Measurements from ENCODE around the gene ITGB8. TPM values are rescaled to one million over a fixed set of nuclear protein-coding genes. Genes with fewer than 3 reads are reported as not detected.

ITGB8 gene
- total and polyA plus RNA-seq, 2 of the 4 experiments (the other 2 are of a cell fraction): 2.6 to 10.2 TPM

- DNase-seq (peak; percentile 45), ATAC-seq (ENCODE audit: low read depth) (peak; percentile 83)
- no peaks in the 10 kb centered on the region for H3K27me3 ChIP-seq (ENCODE audit: control insufficient read depth, insufficient read depth, low read length)
- 98% methylated on average over 5 of the region's 6 CpGs; no CpG with 5 or more reads in 1 of the 2 experiments for WGBS, 2 experiments (ENCODE audit: extremely low coverage in 2 of 2, insufficient read length in 1 of 2)
- H4K91ac ChIP-seq (ENCODE audit: insufficient read depth, low read depth, low read length): no peak overlapping the region
- no peak overlapping the region for H2AFZ ChIP-seq (replicated peaks; ENCODE audit: low read length, poor library complexity)
- no peaks in the 10 kb centered on the region for H3K79me1 ChIP-seq (ENCODE audit: low read depth in 1 of 2, low read length in 2 of 2)
- H2BK20ac ChIP-seq (ENCODE audit: low read depth, low read length): peak overlapping the region; percentile 9; the same call in 1 of the 2 replicates
- H3K4me1 ChIP-seq (ENCODE audit: control insufficient read depth, insufficient read depth, low read length): peaks cover 2% of the 10 kb centered on the region; the same call in 1 of the 2 replicates
- peak overlapping the region; percentile 76; the same call in 1 of the 2 replicates for H3K27ac ChIP-seq (ENCODE audit: insufficient read depth, low read length)
- no peak overlapping the region for H2AK9ac ChIP-seq (replicated peaks; ENCODE audit: low read depth, low read length, poor library complexity)
- peak overlapping the region; percentile 79 for H4K5ac ChIP-seq (ENCODE audit: low read depth, low read length)
- no peak overlapping the region for H2AK5ac ChIP-seq (ENCODE audit: low read depth, low read length)
- H3K18ac ChIP-seq (ENCODE audit: low read depth, low read length): peak overlapping the region; percentile 93
- H3K36me3 ChIP-seq (ENCODE audit: control insufficient read depth, insufficient read depth, low read length): no peaks in the 10 kb centered on the region
- 0 out of 2 replicates have a peak overlapping the region, but pooled peaks have one; percentile 43 for H3K14ac ChIP-seq (replicated peaks; ENCODE audit: low read depth, low read length)
- in situ Hi-C loops (cut with MboI; ENCODE audit: low sequenced_read_pairs): loop anchor here (25.0 kb wide), 1 partner anchor 537 kb away; the partner anchor contains the start of gene TMEM196
- dilution Hi-C loops (cut with HindIII; ENCODE audit: low sequenced_read_pairs, unreplicated experiment): no loop called here
- peak overlapping the region; percentile 72; the same call in 1 of the 2 replicates for H2BK120ac ChIP-seq (ENCODE audit: low read depth, low read length)
- H4K20me1 ChIP-seq (ENCODE audit: insufficient read depth, low read length): no peaks in the 10 kb centered on the region
- peak overlapping the region; percentile 49; the same call in 1 of the 3 replicates for H2BK15ac ChIP-seq (ENCODE audit: low read depth, low read length)
- ChIA-PET CTCF (interaction anchor here (1.3 to 1.5 kb wide), 2 partner anchors 11 to 12 kb away, joined by 3 to 7 read pairs; no protein-coding TSS in a partner anchor), POLR2A (ENCODE audit: unreplicated experiment) (no interaction called here)
- peak overlapping the region; percentile 21 for H2BK5ac ChIP-seq (ENCODE audit: low read depth, low read length, poor library complexity, severe bottlenecking)
- H3K56ac ChIP-seq (ENCODE audit: extremely low read depth, insufficient read depth, low read length): no peak overlapping the region
- H3K9me3 ChIP-seq (ENCODE audit: control insufficient read depth, insufficient read depth, low read length): no peaks in the 10 kb centered on the region
- H3K9ac ChIP-seq (ENCODE audit: low read depth, low read length): peak overlapping the region; percentile 36; the same call in 1 of the 2 replicates
- H3K4me2 ChIP-seq (ENCODE audit: low read depth, low read length): peak overlapping the region; percentile 91
- no peaks in the 10 kb centered on the region for H3K9me1 ChIP-seq (ENCODE audit: insufficient read depth, low read length)
- no peak overlapping the region; the same call in 1 of the 2 replicates for H3K23ac ChIP-seq (ENCODE audit: low read depth, low read length)
- BruUV-seq (replicated peaks): no TSS peak
- H4K8ac ChIP-seq (ENCODE audit: low read depth in 2 of 2, low read length in 2 of 2): peak overlapping the region in 1 of 2 experiments; percentile 80; a peak in 2 of 4 replicates
- H3K4ac ChIP-seq (ENCODE audit: low read depth, low read length): 0 out of 2 replicates have a peak overlapping the region, but pooled peaks have one; percentile 19
- no peak overlapping the region for H3K4me3 ChIP-seq (ENCODE audit: insufficient read depth, low read depth, low read length)
- intact Hi-C loops (cut with micrococcal nuclease): loop anchor here (2.0 kb wide), 1 partner anchor 13 kb away; no protein-coding TSS in a partner anchor
- TF ChIP-seq POLR2A (IDR thresholded peaks at IDR 0.05; ENCODE audit: low read depth, low read length): no peak
- TF ChIP-seq SMC3 (IDR thresholded peaks at IDR 0.05; ENCODE audit: low read depth, low read length): no peak
- TF ChIP-seq CEBPB (IDR thresholded peaks at IDR 0.05; ENCODE audit: low read depth, low read length): no peak
- no peak for TF ChIP-seq RCOR1 (IDR thresholded peaks at IDR 0.05; ENCODE audit: insufficient replicate concordance, low read length)
- no peak for TF ChIP-seq MXI1 (IDR thresholded peaks at IDR 0.05; ENCODE audit: borderline replicate concordance, low read depth, low read length)
- no peak for TF ChIP-seq RAD21 (IDR thresholded peaks at IDR 0.05; ENCODE audit: low read length)
- no peak for TF ChIP-seq RFX5 (IDR thresholded peaks at IDR 0.05; ENCODE audit: low read depth, low read length)
- TF ChIP-seq, protein P1, sequence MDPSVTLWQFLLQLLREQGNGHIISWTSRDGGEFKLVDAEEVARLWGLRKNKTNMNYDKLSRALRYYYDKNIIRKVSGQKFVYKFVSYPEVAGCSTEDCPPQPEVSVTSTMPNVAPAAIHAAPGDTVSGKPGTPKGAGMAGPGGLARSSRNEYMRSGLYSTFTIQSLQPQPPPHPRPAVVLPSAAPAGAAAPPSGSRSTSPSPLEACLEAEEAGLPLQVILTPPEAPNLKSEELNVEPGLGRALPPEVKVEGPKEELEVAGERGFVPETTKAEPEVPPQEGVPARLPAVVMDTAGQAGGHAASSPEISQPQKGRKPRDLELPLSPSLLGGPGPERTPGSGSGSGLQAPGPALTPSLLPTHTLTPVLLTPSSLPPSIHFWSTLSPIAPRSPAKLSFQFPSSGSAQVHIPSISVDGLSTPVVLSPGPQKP (IDR thresholded peaks at IDR 0.05; ENCODE audit: borderline replicate concordance, low read depth, low read length): no peak
- no peak for TF ChIP-seq MAZ (IDR thresholded peaks at IDR 0.05; ENCODE audit: borderline replicate concordance, low read depth, low read length)
- no peak for TF ChIP-seq BHLHE40 (IDR thresholded peaks at IDR 0.05; ENCODE audit: low read depth, low read length)
- no peak for TF ChIP-seq USF2 (IDR thresholded peaks at IDR 0.05; ENCODE audit: low read depth, low read length)
- TF ChIP-seq FOS (IDR thresholded peaks at IDR 0.05; ENCODE audit: low read depth, low read length): no peak
- no peak for TF ChIP-seq CHD1 (IDR thresholded peaks at IDR 0.05; ENCODE audit: low read depth, low read length)
- TF ChIP-seq NFE2L2 (IDR thresholded peaks at IDR 0.05; ENCODE audit: low read depth, low read length): no peak
These were observed 30.9 kb upstream of the ITGB8 start for GRCh38 chr7:20299647-20300312.

Data from IMR-90 (cell line).